Omental fat pad (tissue), 4 donors: ENCODE measurements around the gene RBP2. TPM values are rescaled to one million over a fixed set of nuclear protein-coding genes. Genes with fewer than 3 reads are reported as not detected.

Experiments
- ATAC-seq: fragments of 150-250 bp; one replicate; pipeline ENCODE4 v1.9.1; 2016; ENCODE audit warnings: mild to moderate bottlenecking, moderate library complexity; ENCODE audit not compliant: low FRiP score
- DNase-seq: peaks from one replicate; pipeline ENCODE4 v3.0.0-alpha.2; 2019; ENCODE audit warnings: low spot score
- total RNA-seq, 4 donors: library from RNA; depleted of rRNA; stranded (reverse); fragments of >200 nt; gene quantifications; one replicate each; pipeline ENCODE4 v1.1.0, GENCODE V29; 2016
- TF ChIP-seq, protein P1 (sequence below), 3 donors: fragments of 450-650 bp; IDR thresholded peaks; one replicate each; pipeline ENCODE4 v1.5.1; 2016 to 2017; ENCODE audit warnings: antibody characterized with exemption in 3 of 3, mild to moderate bottlenecking in 3 of 3, moderate library complexity in 2 of 3

The RBP2 gene
- total RNA-seq, 4 donors from 2014 or later = not detected

GRCh38 chr3:139481116-139481515 is 4.8 kb upstream of the RBP2 start:
- DNase-seq (no peak), ATAC-seq (no peak)
- TF ChIP-seq, protein P1, sequence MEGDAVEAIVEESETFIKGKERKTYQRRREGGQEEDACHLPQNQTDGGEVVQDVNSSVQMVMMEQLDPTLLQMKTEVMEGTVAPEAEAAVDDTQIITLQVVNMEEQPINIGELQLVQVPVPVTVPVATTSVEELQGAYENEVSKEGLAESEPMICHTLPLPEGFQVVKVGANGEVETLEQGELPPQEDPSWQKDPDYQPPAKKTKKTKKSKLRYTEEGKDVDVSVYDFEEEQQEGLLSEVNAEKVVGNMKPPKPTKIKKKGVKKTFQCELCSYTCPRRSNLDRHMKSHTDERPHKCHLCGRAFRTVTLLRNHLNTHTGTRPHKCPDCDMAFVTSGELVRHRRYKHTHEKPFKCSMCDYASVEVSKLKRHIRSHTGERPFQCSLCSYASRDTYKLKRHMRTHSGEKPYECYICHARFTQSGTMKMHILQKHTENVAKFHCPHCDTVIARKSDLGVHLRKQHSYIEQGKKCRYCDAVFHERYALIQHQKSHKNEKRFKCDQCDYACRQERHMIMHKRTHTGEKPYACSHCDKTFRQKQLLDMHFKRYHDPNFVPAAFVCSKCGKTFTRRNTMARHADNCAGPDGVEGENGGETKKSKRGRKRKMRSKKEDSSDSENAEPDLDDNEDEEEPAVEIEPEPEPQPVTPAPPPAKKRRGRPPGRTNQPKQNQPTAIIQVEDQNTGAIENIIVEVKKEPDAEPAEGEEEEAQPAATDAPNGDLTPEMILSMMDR (IDR thresholded peaks at IDR 0.05) = no peak

GRCh38 chr3:139480585-139480984 is 4.3 kb upstream of the RBP2 start:
- ATAC-seq (no peak), DNase-seq (no peak)
- TF ChIP-seq, protein P1 (IDR thresholded peaks at IDR 0.05) = no peak

DNA sequence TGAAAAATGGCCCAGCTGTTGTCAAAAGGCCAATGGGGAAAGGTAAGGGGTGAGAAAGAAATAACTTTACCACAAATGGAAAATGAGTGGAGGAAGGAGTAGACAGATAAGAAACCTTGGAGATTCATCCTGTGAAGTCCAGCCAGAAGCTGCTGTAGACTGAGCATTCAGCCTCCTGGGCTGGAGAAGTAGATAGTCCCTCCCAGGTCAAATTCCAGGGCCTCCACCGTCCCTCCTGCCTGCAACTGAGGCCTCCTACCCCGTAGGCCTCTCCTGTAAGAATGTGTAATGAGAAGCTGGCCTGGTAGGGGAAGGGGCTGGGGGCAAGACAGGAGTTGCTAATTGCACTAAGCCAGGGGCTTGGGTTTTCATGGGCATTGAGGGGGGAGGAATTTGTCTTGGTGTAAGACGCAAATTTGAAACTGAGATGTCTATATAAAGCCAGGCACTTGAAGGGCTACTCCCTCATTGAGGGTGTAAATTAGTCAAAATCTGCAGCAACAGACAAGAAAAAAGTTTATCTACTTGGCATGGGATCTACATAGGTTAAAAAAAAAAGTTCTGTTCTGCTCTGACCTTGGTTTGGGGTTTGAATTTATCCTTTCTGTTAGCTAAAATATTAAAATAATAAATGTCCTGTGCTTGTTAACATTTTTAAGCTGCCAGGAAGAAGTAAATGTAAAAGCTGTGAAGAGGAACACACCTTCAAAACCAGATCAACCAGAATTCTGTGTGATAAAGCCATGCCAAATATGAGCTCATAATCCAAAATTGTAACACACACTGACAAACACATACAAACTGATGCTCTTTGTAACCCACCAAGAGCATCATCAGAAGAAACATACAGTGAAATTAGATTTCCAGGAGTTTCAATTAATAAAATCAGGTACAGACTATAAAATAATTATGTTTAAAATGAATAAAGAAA is 1.7 kb upstream of the RBP2 start:
- TF ChIP-seq, protein P1 (IDR thresholded peaks at IDR 0.05) = no peak
- ATAC-seq = peak; percentile 68
- DNase-seq = no peak

DNA sequence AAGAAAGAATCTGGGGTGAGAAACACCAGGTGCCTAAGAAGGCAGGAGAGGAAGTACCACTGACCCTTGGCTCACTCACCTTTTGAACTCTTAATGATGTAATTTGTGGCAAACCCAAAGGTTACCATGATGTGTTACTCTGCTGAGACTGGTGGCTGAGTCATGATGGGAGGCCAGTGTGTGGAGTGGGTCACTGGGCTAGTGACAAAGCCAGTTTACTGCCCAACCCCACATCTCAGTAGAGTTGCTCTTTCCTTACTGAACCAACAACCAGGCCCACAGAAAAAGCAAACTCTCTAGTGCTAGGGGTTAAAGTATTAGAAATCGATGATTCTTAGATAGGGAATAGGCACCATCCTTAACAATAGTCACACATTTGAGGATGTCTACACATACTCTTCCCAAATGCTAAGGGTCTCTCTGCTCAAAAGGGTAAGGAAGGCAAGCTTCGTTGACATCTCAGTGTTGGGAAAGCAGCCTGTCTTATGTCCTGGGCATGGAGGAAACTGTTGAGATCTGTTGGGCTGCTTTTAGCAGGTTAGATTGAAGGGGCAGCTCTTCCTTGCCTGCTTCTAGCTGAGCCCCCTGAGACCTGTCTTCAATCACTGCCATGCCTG is 3.1 kb downstream of the RBP2 start:
- TF ChIP-seq, protein P1 (IDR thresholded peaks at IDR 0.05) = no peak
- ATAC-seq = no peak

DNA sequence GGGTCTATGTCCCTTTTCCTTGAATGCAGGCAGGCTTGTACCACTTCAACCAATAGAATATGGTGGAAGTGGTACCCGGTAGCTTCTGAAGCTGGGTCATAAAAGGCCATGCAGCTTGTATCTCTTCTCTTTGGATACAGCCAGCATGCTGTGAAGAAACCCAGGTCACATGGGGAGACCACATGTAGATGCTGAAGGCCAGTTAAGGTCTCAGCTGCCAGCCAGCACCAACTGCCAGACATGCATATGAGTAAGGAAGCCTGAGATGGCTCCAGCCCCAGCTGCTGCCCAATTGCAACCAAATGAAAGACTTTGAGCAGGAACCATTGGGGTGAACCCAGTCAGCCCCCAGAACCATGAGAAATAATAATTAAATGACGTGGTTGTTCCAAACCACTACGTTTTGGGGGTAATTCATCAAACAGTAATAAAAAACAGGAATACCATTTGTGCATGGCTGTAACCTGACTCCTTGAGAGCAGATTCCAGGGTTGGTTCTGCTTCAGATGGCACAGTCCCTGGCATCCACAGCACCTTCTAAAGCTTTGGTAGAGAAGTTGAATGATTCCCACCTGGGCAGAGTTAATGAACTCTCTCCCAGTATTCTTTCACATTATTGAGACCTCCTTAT is 3.8 kb downstream of the RBP2 start:
- TF ChIP-seq, protein P1 (IDR thresholded peaks at IDR 0.05) = no peak
- ATAC-seq (no peak), DNase-seq (no peak)

More for the DNA sequence above, 3.1 kb downstream of the RBP2 start:
- DNase-seq = no peak

DNA sequence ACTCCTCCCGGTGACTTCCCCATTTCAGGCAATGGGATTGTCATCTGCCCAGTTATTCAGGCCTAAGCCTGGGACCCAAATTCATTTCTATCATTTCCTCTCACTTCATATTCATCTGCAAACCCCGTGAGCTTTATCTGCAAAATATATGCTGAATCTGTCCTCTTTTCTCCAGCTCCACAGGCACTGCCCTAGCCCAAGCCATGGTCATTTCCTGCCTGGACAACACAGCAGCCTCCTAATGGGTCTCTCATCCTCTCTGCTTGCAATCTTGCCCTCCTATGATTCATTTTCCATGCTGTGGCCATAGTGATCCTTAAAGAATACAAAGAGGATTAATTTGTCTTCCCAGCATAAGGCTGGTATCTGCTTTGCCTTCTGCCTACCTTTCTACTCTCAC is 6.1 kb downstream of the RBP2 start:
- ATAC-seq (no peak), DNase-seq (no peak)
- TF ChIP-seq, protein P1 (IDR thresholded peaks at IDR 0.05) = no peak
